Lower lobe of right lung (tissue), 2 donors: Measurements from ENCODE around the gene MED13. TPM values are rescaled to one million over a fixed set of nuclear protein-coding genes. Genes with fewer than 3 reads are reported as not detected.

ENCODE experiments used
- ATAC-seq, 2 donors: fragments of 200-7000 bp; cut with Tn5 transposase; one replicate each; pipeline ENCODE4 v1.9.1; 2020 to 2022; ENCODE audit warnings: mild to moderate bottlenecking in 2 of 2, moderate library complexity in 2 of 2
- DNase-seq: peaks from one replicate; pipeline ENCODE4 v3.0.0-alpha.2; 2020
- H3K27ac ChIP-seq: fragments of 200-600 bp; one replicate; pipeline ENCODE4 v1.8.0; 2022
- H3K27me3 ChIP-seq: fragments of 200-600 bp; one replicate; pipeline ENCODE4 v1.8.0; 2022; ENCODE audit warnings: low read depth
- H3K36me3 ChIP-seq: fragments of 200-600 bp; one replicate; pipeline ENCODE4 v1.8.0; 2022; ENCODE audit warnings: mild to moderate bottlenecking
- H3K4me1 ChIP-seq: fragments of 200-600 bp; one replicate; pipeline ENCODE4 v1.8.0; 2022
- H3K4me3 ChIP-seq: fragments of 200-600 bp; one replicate; pipeline ENCODE4 v1.8.0; 2022; ENCODE audit warnings: mild to moderate bottlenecking
- H3K9me3 ChIP-seq: fragments of 200-600 bp; one replicate; pipeline ENCODE4 v1.8.0; 2022
- intact Hi-C: fragments of 100-400 bp; cut with DNase I; formaldehyde crosslinking; loops from one replicate; pipeline ENCODE4 v1.11.0; 2022
- total RNA-seq: library from RNA; stranded (reverse); fragmentation: NEBNext Ultra II Directional; extraction: Animal tissue kit (Norgen Biotek cat#: 25700); gene quantifications from one replicate; pipeline ENCODE4 v1.2.1, GENCODE V29; 2021
- TF ChIP-seq, protein P1 (sequence below): fragments of 200-600 bp; IDR thresholded peaks from one replicate; pipeline ENCODE4 v1.8.0; 2022; ENCODE audit warnings: antibody characterized with exemption, mild to moderate bottlenecking
- donor health status: DM: no; HTN: yes; CAD: no; lungs with severe emphysema.

MED13 gene
- total RNA-seq, 1 donor from 2014 or later, result 67.9 TPM

DNA sequence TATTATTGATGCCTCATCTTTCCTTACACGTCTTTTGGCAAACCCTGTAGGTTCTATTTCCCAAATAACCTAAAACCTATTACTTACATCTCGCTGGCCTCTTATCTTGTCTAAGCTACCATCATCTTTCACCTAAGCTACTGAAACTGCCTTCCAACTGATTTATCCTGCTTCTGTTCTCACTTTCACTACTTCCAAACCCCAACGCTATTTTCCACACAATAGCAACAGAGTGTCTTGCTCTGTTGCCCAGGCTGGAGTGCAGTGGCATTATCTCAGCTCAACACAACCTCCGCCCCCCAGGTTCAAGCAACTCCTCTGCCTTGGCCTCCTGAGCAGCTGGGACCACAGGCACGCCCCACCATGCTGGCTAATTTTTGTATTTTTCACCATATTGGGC, 84.5 kb downstream of the MED13 start:
- Histone ChIP-seq H3K27ac (no peak overlapping the region), H3K36me3 (peaks cover 96% of the 10 kb centered on the region), H3K9me3 (no peaks in the 10 kb centered on the region), H3K27me3 (no peaks in the 10 kb centered on the region), H3K4me1 (no peaks in the 10 kb centered on the region), H3K4me3 (no peak overlapping the region)
- no peak for DNase-seq
- no peak for ATAC-seq
- intact Hi-C loops, result no loop called here
- TF ChIP-seq, protein P1, sequence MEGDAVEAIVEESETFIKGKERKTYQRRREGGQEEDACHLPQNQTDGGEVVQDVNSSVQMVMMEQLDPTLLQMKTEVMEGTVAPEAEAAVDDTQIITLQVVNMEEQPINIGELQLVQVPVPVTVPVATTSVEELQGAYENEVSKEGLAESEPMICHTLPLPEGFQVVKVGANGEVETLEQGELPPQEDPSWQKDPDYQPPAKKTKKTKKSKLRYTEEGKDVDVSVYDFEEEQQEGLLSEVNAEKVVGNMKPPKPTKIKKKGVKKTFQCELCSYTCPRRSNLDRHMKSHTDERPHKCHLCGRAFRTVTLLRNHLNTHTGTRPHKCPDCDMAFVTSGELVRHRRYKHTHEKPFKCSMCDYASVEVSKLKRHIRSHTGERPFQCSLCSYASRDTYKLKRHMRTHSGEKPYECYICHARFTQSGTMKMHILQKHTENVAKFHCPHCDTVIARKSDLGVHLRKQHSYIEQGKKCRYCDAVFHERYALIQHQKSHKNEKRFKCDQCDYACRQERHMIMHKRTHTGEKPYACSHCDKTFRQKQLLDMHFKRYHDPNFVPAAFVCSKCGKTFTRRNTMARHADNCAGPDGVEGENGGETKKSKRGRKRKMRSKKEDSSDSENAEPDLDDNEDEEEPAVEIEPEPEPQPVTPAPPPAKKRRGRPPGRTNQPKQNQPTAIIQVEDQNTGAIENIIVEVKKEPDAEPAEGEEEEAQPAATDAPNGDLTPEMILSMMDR, result no peak

DNA sequence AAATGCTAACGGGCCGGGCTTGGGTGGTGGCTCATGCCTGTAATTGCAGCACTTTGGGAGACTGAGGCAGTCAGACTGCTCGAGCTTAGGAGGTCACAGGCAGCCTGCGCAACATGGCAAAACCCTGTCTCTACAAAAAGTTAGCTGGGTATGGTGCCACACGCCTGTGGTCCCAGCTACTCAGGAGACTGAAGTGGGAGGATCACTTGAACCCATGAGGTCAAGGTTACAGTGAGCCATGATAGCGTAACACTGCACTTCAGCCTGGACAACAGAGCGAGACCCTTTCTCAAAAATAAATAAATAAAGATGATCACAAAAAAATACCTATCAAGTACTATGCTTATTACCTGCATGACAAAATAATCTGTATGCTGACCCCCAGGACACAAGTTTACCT, 91.0 kb downstream of the MED13 start:
- Histone ChIP-seq H3K4me1 (no peaks in the 10 kb centered on the region), H3K27ac (no peak overlapping the region), H3K4me3 (no peak overlapping the region), H3K36me3 (peaks cover 76% of the 10 kb centered on the region), H3K9me3 (no peaks in the 10 kb centered on the region), H3K27me3 (no peaks in the 10 kb centered on the region)
- intact Hi-C loops, result no loop called here
- DNase-seq, result no peak
- TF ChIP-seq, protein P1, result no peak
- ATAC-seq, result no peak

DNA sequence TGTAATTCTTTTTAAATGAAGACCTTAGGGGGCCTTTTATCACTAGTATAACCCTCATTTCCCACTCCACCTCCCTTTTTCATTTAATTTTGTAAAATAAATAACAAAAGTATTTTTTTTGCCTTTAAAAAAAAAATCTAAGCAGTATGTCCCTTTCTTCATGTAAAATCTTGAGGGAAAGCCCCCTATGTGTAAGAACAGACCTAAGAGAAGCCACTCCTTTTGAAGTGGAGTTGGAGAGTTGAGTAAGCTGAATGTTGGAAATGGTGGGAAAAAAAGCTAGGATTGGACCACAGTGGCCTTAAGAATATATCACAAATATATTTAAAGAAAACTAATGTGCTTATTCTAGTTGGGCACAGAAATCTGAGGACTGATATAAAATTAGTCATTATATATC, 92.8 kb downstream of the MED13 start:
- Histone ChIP-seq H3K27me3 (no peaks in the 10 kb centered on the region), H3K4me1 (no peaks in the 10 kb centered on the region), H3K27ac (no peak overlapping the region), H3K9me3 (no peaks in the 10 kb centered on the region), H3K4me3 (no peak overlapping the region), H3K36me3 (peaks cover 76% of the 10 kb centered on the region)
- intact Hi-C loops, result no loop called here
- ATAC-seq (no peak), DNase-seq (no peak)
- TF ChIP-seq, protein P1, result no peak

DNA sequence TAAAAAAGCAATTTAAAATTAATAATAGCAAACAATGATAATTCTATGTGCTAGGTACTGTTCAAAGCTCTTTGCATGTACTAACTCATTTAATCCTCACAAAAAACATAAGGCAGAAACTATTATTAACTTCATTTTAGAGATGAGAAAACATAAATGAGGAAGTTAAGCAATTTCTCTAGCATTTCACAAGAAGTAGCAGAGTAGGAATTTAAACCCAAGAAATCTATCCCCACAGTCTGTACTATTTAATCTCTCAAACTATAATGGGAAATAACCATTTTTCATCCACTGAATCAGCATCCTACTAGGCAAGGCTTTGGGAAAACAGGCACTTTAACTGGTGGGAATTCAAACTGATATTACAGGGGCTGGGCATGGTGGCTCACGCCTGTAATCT, 95.0 kb downstream of the MED13 start:
- TF ChIP-seq, protein P1, result no peak
- Histone ChIP-seq H3K36me3 (peaks cover 79% of the 10 kb centered on the region), H3K9me3 (no peaks in the 10 kb centered on the region), H3K4me3 (no peak overlapping the region), H3K27ac (no peak overlapping the region), H3K27me3 (no peaks in the 10 kb centered on the region), H3K4me1 (no peaks in the 10 kb centered on the region)
- DNase-seq (no peak), ATAC-seq (no peak)
- intact Hi-C loops, result no loop called here

DNA sequence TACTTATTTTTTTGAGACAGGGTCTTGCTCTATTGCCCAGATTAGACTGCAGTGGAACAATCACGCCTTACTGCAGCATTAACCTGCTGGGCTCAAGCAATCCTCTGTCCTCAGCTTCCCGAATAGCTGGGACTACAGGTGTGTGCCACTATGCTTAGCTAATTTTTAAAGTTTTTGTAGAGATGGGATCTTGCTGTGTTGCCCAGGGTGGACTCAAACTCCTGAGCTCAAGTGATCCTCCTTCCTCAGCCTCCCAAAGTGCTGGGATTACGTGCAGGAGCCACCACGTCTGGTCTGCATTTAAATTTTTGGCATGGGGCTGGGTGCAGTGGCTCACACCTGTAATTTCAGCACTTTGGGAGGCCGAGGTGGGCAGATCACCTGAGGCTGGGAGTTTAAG, 96.3 kb downstream of the MED13 start:
- Histone ChIP-seq H3K9me3 (no peaks in the 10 kb centered on the region), H3K36me3 (peaks cover 92% of the 10 kb centered on the region), H3K4me3 (no peak overlapping the region), H3K4me1 (no peaks in the 10 kb centered on the region), H3K27ac (no peak overlapping the region), H3K27me3 (no peaks in the 10 kb centered on the region)
- DNase-seq, result no peak
- no peak for ATAC-seq
- TF ChIP-seq, protein P1, result no peak
- intact Hi-C loops, result no loop called here

DNA sequence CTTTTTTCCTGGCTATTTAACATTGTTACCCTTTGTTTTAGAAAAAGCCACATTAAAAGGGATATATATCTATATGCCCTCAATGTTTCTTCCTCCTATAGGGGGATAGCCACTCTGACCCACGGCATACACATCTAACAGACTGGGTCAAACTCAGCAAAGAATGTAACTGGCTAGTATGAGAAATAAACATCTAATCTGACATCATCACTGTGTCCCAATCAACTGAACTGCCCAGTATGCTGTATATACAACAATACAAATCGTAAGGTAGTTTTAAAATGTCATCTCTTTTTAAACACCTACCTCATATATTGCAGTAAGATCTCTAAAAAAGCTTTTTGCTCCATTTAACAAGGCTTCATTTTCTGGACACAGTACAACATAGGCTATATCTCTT, 97.3 kb downstream of the MED13 start:
- Histone ChIP-seq H3K36me3 (peaks cover 99% of the 10 kb centered on the region), H3K4me1 (no peaks in the 10 kb centered on the region), H3K27ac (no peak overlapping the region), H3K4me3 (no peak overlapping the region), H3K9me3 (no peaks in the 10 kb centered on the region), H3K27me3 (no peaks in the 10 kb centered on the region)
- DNase-seq, result no peak
- TF ChIP-seq, protein P1, result no peak
- no peak for ATAC-seq
- intact Hi-C loops, result no loop called here
